Ovary (tissue), 3 donors: ENCODE measurements around the gene GTF2A1.

Experiments used
- CTCF ChIP-seq, 3 donors: fragments of 450-650 bp in 2 of 3; fragments of 200-600 bp in 1 of 3; IDR thresholded peaks; one replicate each; pipeline versions ENCODE4 v1.5.1 to v1.8.0; 2016 to 2022; ENCODE audit warnings: antibody characterized with exemption in 3 of 3, mild to moderate bottlenecking in 1 of 3
- EP300 ChIP-seq: sonication (generic); formaldehyde crosslinking; IDR thresholded peaks from one replicate; pipeline ENCODE4 v1.6.1; 2017; ENCODE audit warnings: antibody characterized with exemption
- POLR2A ChIP-seq: fragments of 450-650 bp; IDR thresholded peaks from one replicate; pipeline ENCODE4 v1.6.1; 2017; ENCODE audit warnings: antibody characterized with exemption, mild to moderate bottlenecking, moderate library complexity
- donor health status: DM: no; HTN: no; CAD: no.

DNA sequence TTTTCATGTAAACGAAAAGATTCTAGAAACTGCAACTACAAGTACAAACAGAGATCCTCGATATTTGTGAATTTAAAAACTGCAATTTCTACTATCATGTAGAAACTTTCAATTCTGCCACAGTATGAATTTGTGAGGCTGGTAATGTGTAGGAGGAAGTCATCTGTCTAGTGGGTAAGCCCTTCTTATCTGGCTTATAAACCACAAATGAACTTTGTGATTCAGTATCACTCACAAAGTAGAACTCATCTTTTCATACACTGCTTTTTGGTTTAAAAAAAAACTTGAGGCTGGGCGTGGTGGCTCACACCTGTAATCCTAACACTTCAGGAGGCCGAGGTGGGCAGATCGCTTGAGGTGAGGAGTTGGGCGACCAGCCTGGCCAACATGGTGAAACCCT lies 20.7 kb downstream of the GTF2A1 start:
- no peak for TF ChIP-seq CTCF (IDR thresholded peaks at IDR 0.05)
- no peak for TF ChIP-seq EP300
- TF ChIP-seq POLR2A: no peak
